Ishikawa (cell line): ENCODE data around the gene GNB1L.

Source experiments
- CEBPB ChIP-seq: IDR thresholded peaks from 2 replicates; pipeline ENCODE4 v1.6.1; 2012
- CREB1 ChIP-seq: IDR thresholded peaks from 2 replicates; pipeline ENCODE4 v1.6.1; 2012; ENCODE audit warnings: low read depth
- EGR1 ChIP-seq: IDR thresholded peaks from 2 replicates; pipeline ENCODE4 v1.6.1; 2012
- EP300 ChIP-seq: IDR thresholded peaks from 2 replicates; pipeline ENCODE4 v1.6.1; 2012; ENCODE audit warnings: borderline replicate concordance
- FOXM1 ChIP-seq: IDR thresholded peaks from 2 replicates; pipeline ENCODE4 v1.6.1; 2012; ENCODE audit warnings: low read depth, borderline replicate concordance
- NFIC ChIP-seq: IDR thresholded peaks from 2 replicates; pipeline ENCODE4 v1.6.1; 2012
- RAD21 ChIP-seq: IDR thresholded peaks from 2 replicates; pipeline ENCODE4 v1.6.1; 2012; ENCODE audit warnings: low read depth
- TAF1 ChIP-seq: IDR thresholded peaks from 2 replicates; pipeline ENCODE4 v1.6.1; 2012; ENCODE audit warnings: low read depth, mild to moderate bottlenecking
- TCF12 ChIP-seq: IDR thresholded peaks from 2 replicates; pipeline ENCODE4 v1.6.1; 2012; ENCODE audit warnings: low read depth
- TEAD4 ChIP-seq: IDR thresholded peaks from 2 replicates; pipeline ENCODE4 v1.6.1; 2012
- USF1 ChIP-seq: IDR thresholded peaks from 2 replicates; pipeline ENCODE4 v1.6.1; 2012
- YY1 ChIP-seq: IDR thresholded peaks from 2 replicates; pipeline ENCODE4 v1.6.1; 2012; ENCODE audit warnings: low read depth
- ZBTB7A ChIP-seq: IDR thresholded peaks from 2 replicates; pipeline ENCODE4 v1.6.1; 2012; ENCODE audit warnings: low read depth
- TF ChIP-seq, protein P1 (sequence below): IDR thresholded peaks from 2 replicates; pipeline ENCODE4 v1.6.1; 2012; ENCODE audit warnings: low read depth, mild to moderate bottlenecking
- TF ChIP-seq, protein P2 (sequence below): IDR thresholded peaks from 2 replicates; pipeline ENCODE4 v1.6.1; 2012

GNB1L gene

GRCh38 chr22:19787849-19788141 is 66.9 kb downstream of the GNB1L start:
- TF ChIP-seq, protein P1, sequence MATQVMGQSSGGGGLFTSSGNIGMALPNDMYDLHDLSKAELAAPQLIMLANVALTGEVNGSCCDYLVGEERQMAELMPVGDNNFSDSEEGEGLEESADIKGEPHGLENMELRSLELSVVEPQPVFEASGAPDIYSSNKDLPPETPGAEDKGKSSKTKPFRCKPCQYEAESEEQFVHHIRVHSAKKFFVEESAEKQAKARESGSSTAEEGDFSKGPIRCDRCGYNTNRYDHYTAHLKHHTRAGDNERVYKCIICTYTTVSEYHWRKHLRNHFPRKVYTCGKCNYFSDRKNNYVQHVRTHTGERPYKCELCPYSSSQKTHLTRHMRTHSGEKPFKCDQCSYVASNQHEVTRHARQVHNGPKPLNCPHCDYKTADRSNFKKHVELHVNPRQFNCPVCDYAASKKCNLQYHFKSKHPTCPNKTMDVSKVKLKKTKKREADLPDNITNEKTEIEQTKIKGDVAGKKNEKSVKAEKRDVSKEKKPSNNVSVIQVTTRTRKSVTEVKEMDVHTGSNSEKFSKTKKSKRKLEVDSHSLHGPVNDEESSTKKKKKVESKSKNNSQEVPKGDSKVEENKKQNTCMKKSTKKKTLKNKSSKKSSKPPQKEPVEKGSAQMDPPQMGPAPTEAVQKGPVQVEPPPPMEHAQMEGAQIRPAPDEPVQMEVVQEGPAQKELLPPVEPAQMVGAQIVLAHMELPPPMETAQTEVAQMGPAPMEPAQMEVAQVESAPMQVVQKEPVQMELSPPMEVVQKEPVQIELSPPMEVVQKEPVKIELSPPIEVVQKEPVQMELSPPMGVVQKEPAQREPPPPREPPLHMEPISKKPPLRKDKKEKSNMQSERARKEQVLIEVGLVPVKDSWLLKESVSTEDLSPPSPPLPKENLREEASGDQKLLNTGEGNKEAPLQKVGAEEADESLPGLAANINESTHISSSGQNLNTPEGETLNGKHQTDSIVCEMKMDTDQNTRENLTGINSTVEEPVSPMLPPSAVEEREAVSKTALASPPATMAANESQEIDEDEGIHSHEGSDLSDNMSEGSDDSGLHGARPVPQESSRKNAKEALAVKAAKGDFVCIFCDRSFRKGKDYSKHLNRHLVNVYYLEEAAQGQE, result no peak
- TF ChIP-seq TEAD4 (no peak), TCF12 (no peak), RAD21 (no peak), CEBPB (no peak), EGR1 (no peak), NFIC (no peak), TAF1 (no peak), CREB1 (no peak), EP300 (no peak), ZBTB7A (no peak), FOXM1 (no peak), YY1 (no peak)
- TF ChIP-seq, protein P2, sequence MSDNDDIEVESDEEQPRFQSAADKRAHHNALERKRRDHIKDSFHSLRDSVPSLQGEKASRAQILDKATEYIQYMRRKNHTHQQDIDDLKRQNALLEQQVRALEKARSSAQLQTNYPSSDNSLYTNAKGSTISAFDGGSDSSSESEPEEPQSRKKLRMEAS, result no peak

DNA sequence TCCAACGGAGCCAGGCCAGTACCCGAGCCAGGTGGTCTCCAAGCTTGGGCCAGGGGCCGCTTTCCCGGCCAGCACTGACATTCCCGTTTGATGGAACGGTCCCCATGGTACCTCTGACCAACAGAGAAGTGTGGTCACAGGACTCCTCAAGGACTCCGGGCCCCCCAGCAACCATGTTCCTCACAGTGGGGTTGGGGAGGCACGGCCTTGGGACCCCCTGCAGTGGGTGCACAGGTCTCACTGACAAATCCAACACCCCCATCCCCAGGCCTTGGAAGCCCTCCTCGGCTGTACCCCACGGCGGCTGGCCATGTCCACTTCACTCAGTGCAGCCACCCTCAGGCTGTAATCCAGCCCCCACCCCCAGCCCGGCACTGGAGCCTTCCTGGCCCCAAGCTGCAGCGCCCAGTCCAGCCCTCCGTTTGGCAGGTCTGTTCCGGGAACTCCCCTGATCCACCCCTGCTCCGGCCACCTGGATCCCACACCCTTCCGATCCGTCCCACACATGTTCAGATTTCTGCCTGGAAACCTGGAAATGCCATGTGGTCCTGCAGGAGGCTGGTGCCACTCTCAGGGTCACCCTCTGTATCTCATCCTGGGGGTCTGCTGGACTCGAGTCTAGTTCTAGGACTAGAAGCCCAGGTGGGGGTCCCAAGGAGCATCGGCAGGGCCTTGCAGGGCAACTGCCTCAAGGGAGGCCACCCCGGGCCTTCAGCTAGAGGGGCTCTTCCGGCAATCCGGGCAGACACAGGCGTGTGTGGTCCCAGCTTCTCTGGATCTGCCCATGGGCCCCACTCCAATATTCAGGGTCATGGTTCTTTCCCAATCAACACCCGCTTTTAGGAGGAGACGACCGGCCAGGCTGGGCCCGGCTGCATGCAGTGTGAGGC is 67.5 kb downstream of the GNB1L start:
- TF ChIP-seq USF1 (no peak), CREB1 (no peak), FOXM1 (no peak), TCF12 (no peak), ZBTB7A (no peak), CEBPB (no peak), TAF1 (no peak), RAD21 (no peak), TEAD4 (no peak), EGR1 (no peak), NFIC (no peak), EP300 (no peak)
- TF ChIP-seq, protein P2, result no peak
- TF ChIP-seq, protein P1, result no peak

DNA sequence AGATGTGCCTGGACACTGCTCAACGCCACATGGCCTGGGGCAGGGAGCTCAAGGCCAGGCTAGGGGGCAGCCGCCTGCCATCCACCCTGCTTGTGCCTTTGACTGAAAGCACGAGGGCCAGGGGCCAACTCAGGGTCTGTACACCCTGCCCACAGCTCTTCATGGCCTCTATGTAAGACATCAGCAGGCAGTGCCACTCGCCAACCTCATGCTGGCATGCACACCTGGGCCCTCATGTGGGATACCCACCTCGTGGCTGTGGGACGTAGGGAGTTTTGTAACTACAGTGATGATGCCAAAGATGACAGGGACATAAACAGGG is 68.4 kb downstream of the GNB1L start:
- no peak for TF ChIP-seq CEBPB
- no peak for TF ChIP-seq EP300
- no peak for TF ChIP-seq ZBTB7A
- no peak for TF ChIP-seq EGR1
- no peak for TF ChIP-seq TCF12
- TF ChIP-seq USF1, result no peak
- TF ChIP-seq YY1, result no peak
- no peak for TF ChIP-seq CREB1
- no peak for TF ChIP-seq TAF1

DNA sequence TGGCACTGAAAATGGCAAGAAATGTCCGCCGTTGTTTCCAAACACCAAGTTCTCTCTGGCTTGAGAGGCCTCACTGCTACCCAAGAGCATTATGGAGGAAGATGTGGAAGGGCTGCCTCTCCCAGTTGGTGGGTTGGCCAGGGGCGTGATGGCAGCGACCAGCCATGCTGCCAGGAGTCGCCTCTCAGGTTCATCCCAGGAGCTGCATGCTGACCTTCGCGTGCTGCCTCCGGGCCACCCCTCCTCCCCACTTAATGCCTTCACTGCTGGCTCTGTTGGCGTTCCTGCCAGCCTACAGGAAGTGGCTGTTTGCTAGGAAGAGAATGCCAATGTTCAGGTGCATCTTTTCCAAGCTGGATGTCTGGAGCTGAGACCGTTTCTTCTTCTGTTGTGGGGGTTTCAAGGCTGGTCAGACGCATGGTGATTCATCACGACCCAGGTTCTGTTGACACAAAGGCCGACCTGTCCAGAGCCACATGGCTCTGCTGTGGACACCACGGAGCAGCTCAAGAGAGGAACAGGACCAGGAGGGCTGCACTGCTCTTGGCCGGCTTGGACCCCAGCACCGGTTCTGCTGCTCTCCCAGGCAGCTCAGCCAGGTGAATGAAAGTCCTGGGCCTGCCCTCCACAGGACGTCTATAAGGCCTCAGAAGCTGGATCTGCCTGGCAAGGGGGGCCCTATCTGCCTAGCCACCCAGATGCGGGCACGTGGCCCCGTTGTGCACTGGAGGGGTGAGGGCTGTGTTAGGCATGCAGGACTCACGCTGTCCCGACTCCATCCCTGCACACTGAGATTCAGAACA is 69.0 kb downstream of the GNB1L start:
- TF ChIP-seq YY1, result no peak
- TF ChIP-seq EGR1, result no peak
- TF ChIP-seq EP300, result no peak
- no peak for TF ChIP-seq TAF1
- TF ChIP-seq, protein P2, result no peak
- TF ChIP-seq TCF12, result no peak
- no peak for TF ChIP-seq ZBTB7A
- no peak for TF ChIP-seq USF1
- TF ChIP-seq, protein P1, result no peak
- no peak for TF ChIP-seq NFIC
